GM12878 (cell line): ENCODE measurements around the gene INAFM1. TPM values are rescaled to one million over a fixed set of nuclear protein-coding genes. Genes with fewer than 3 reads are reported as not detected.
A peak's percentile ranks its signal among the peaks of the same experiment; 100 is the strongest.

ENCODE experiments used
- ATAC-seq: fragments of 200-7000 bp; cut with Tn5 transposase; 3 replicates; pipeline ENCODE4 v1.9.1; 2020; ENCODE audit warnings: mild to moderate bottlenecking, moderate library complexity
- BruUV-seq: library from RNA; stranded (reverse); fragments of 400-500 nt; replicated peaks from 2 replicates; lab custom pipeline; 2021; lab: Mats Ljungman, UMichigan
- CTCF ChIA-PET: fragments of 300-600 bp; sonication (Branson Sonifier 250); formaldehyde crosslinking; extraction: SDS; loops from one replicate; lab custom pipeline; 2021; ENCODE audit warnings: inconsistent platforms; lab: Yijun Ruan, JAX
- POLR2A ChIA-PET: fragments of 350-600 bp; formaldehyde crosslinking; extraction: SDS; loops from one replicate; lab custom pipeline; 2021; ENCODE audit warnings: inconsistent platforms; lab: Charles Lee
- RAD21 ChIA-PET: fragments of 300-600 bp; sonication (Branson Sonifier 250); formaldehyde crosslinking; loops from one replicate; lab custom pipeline; 2023; ENCODE audit warnings: antibody characterized with exemption; ENCODE audit not compliant: unreplicated experiment; lab: Charles Lee
- SMC1A ChIA-PET: fragments of 300-600 bp; sonication (Branson Sonifier 250); formaldehyde crosslinking; loops from one replicate; lab custom pipeline; 2023; ENCODE audit not compliant: unreplicated experiment, uncharacterized antibody; lab: Charles Lee
- DNase-seq: peaks from one replicate; pipeline ENCODE4 v3.0.0-alpha.2; 2011; ENCODE audit warnings: low read depth, low spot score
- FAIRE-seq: peaks from 3 replicates; lab custom pipeline; 2011; peaks lifted over from hg19 to GRCh38; lab: Jason Lieb, UNC
- H2AFZ ChIP-seq: 2 replicates; pipeline ENCODE4 v1.6.0; 2011; ENCODE audit warnings: low read depth, low read length, control low read depth; ENCODE audit not compliant: control insufficient read depth
- H3K27ac ChIP-seq: 2 replicates; pipeline ENCODE4 v1.5.1; 2011; ENCODE audit warnings: control low read depth; ENCODE audit not compliant: control insufficient read depth, insufficient read depth
- H3K27me3 ChIP-seq, 2 experiments: replicated peaks in 1 of 2; 2 replicates each; pipeline versions ENCODE4 v1.6.0 to v1.6.1; 2011; ENCODE audit warnings: low read length in 1 of 2; ENCODE audit not compliant: control insufficient read depth in 2 of 2, insufficient read depth in 2 of 2
- H3K36me3 ChIP-seq, 2 experiments: 2 replicates each; pipeline ENCODE4 v1.5.1; 2011; ENCODE audit warnings: low read length in 1 of 2; ENCODE audit not compliant: control insufficient read depth in 2 of 2, insufficient read depth in 2 of 2
- H3K4me1 ChIP-seq: 2 replicates; pipeline ENCODE4 v1.6.1; 2011; ENCODE audit warnings: mild to moderate bottlenecking, low read length, moderate library complexity, mixed read lengths; ENCODE audit not compliant: control insufficient read depth, insufficient read depth
- H3K4me2 ChIP-seq: 2 replicates; pipeline ENCODE4 v1.6.0; 2011; ENCODE audit warnings: control low read depth; ENCODE audit not compliant: control insufficient read depth, insufficient read depth
- H3K4me3 ChIP-seq: fragments of 200-600 bp; sonication (generic); 2 replicates; pipeline ENCODE4 v1.5.1; 2016
- H3K79me2 ChIP-seq: 2 replicates; pipeline ENCODE4 v1.6.0; 2011; ENCODE audit warnings: low read length; ENCODE audit not compliant: control insufficient read depth, insufficient read depth
- H3K9ac ChIP-seq: 2 replicates; pipeline ENCODE4 v1.8.0; 2011; ENCODE audit warnings: low read length, control low read depth, mixed read lengths; ENCODE audit not compliant: control insufficient read depth, insufficient read depth
- H3K9me3 ChIP-seq: replicated peaks from 3 replicates; pipeline ENCODE4 v1.5.1; 2011; ENCODE audit warnings: mild to moderate bottlenecking, low read length; ENCODE audit not compliant: control insufficient read depth, insufficient read depth
- H4K20me1 ChIP-seq: 2 replicates; pipeline ENCODE4 v1.6.0; 2011; ENCODE audit not compliant: control insufficient read depth, insufficient read depth
- BCL11A ChIP-seq: IDR thresholded peaks from 2 replicates; pipeline ENCODE4 v1.6.1; 2011; ENCODE audit warnings: low read depth, low read length
- CEBPB ChIP-seq, 2 experiments: fragments of 150-350 bp in 1 of 2; IDR thresholded peaks; 2 replicates each; pipeline ENCODE4 v1.6.1; 2012 to 2014; ENCODE audit warnings: low read depth in 2 of 2, low read length in 2 of 2, borderline replicate concordance in 1 of 2, inconsistent platforms in 1 of 2
- ETV6 ChIP-seq, 2 experiments: fragments of 450-650 bp in 1 of 2; IDR thresholded peaks in 1 of 2; conservative IDR thresholded peaks in 1 of 2; 2 replicates each; pipeline ENCODE4 v1.6.1; 2014; ENCODE audit warnings: antibody characterized with exemption in 1 of 2, borderline replicate concordance in 1 of 2, low read depth in 1 of 2, mild to moderate bottlenecking in 1 of 2, moderate library complexity in 1 of 2
- LARP7 ChIP-seq: fragments of 450-650 bp; IDR thresholded peaks from 2 replicates; pipeline ENCODE4 v1.6.1; 2017; ENCODE audit warnings: mild to moderate bottlenecking
- PKNOX1 ChIP-seq: fragments of 450-650 bp; IDR thresholded peaks from 2 replicates; pipeline ENCODE4 v1.6.1; 2016; ENCODE audit warnings: mild to moderate bottlenecking
- RAD51 ChIP-seq: fragments of 450-650 bp; IDR thresholded peaks from 2 replicates; pipeline ENCODE4 v1.6.1; 2016; ENCODE audit warnings: moderate library complexity, mild to moderate bottlenecking, inconsistent platforms
- SIX5 ChIP-seq: IDR thresholded peaks from 2 replicates; pipeline ENCODE4 v1.6.1; 2011; ENCODE audit warnings: mild to moderate bottlenecking, low read depth, low read length, moderate library complexity; ENCODE audit not compliant: severe bottlenecking
- ZNF217 ChIP-seq: fragments of 450-650 bp; IDR thresholded peaks from 2 replicates; pipeline ENCODE4 v1.6.1; 2017; ENCODE audit warnings: antibody characterized with exemption, mild to moderate bottlenecking
- WGBS: methylation state at CpG from one replicate; pipeline ENCODE4 v1.1.6; 2016; ENCODE audit warnings: low lambda C conversion rate; ENCODE audit not compliant: insufficient replicate concordance, insufficient coverage; ENCODE audit errors: missing lambda C conversion rate; 5-methylcytosine and 5-hydroxymethylcytosine counted together
- in situ Hi-C: fragments of 300-500 bp; cut with MboI; formaldehyde crosslinking; loops from 9 replicates; pipeline ENCODE4 v1.14.3; 2018; ENCODE audit warnings: mixed read lengths
- intact Hi-C: fragments of 100-400 bp; cut with micrococcal nuclease; formaldehyde crosslinking; loops from one replicate; pipeline ENCODE4 v1.14.2; 2022; ENCODE audit not compliant: unreplicated experiment
- polyA plus RNA-seq, 11 experiments: library from polyadenylated mRNA; depleted of rRNA in 4 of 11; unstranded in 6 of 11; stranded (reverse) in 5 of 11; fragments of >200 nt; fragmentation: Nextera tagmentation in 4 of 11; fragmentation: Illumina TruSeq in 1 of 11; extraction: Ambion mirVana in 4 of 11; extraction: Trizol in 1 of 11; gene quantifications; 1 replicate in 1 of 11; 2 replicates in 10 of 11; pipeline versions ENCODE4 v1.2.1 to v1.2.3, GENCODE V29; 2011 to 2016; ENCODE audit warnings: inconsistent platforms in 2 of 11, missing spikeins in 2 of 11, low read depth in 1 of 11
- total RNA-seq, 4 experiments: library from RNA; depleted of rRNA in 3 of 4; stranded (reverse); fragments of >200 nt in 3 of 4; fragmentation: Illumina TruSeq in 1 of 4; extraction: Trizol in 1 of 4; gene quantifications; 2 replicates each; pipeline versions ENCODE4 v1.2.1 to v1.2.3, GENCODE V29; 2013 to 2021
- TF ChIP-seq, protein P1 (sequence below): fragments of 450-650 bp; IDR thresholded peaks from 2 replicates; pipeline ENCODE4 v1.6.1; 2017; ENCODE audit warnings: mild to moderate bottlenecking, moderate library complexity

The INAFM1 gene
- total and polyA plus RNA-seq, 10 of the 15 experiments (the other 5 are each of a cell fraction or from before 2014, with no cell fraction given), result 0.57 to 6.8 (median 1.1) TPM; not detected in 1

- peaks cover 1 to 4% of the 10 kb centered on the region in 2 experiments for H3K27me3 ChIP-seq
- H3K4me2 ChIP-seq, result peak overlapping the region; percentile 98
- in situ Hi-C loops (no loop called here), intact Hi-C loops (loop anchor here (10.0 kb wide), 1 partner anchor 209 kb away; no protein-coding TSS in a partner anchor)
- ATAC-seq (no peak), FAIRE-seq (no peak), DNase-seq (no peak)
- peaks cover 29% of the 10 kb centered on the region for H3K4me1 ChIP-seq
- H3K9me3 ChIP-seq, result no peaks in the 10 kb centered on the region; the same call in 2 of the 3 replicates
- no peaks in the 10 kb centered on the region for H3K36me3 ChIP-seq
- H3K27ac ChIP-seq, result peak overlapping the region; percentile 65
- ChIA-PET RAD21 (interaction anchor here (1.1 to 4.8 kb wide), 11 partner anchors 11 to 117 kb away, joined by 4 to 255 read pairs (median 23); partner anchors contain the start of genes CCDC9 and SAE1), CTCF (interaction anchor here (0.7 to 6.6 kb wide), 12 partner anchors 10 to 528 kb away, joined by 4 to 473 read pairs (median 27); partner anchors contain the start of genes SAE1 and ZC3H4), POLR2A (interaction anchor here (0.5 to 4.3 kb wide), 5 partner anchors 12 to 213 kb away, joined by 4 to 26 read pairs (median 13); partner anchors contain the start of gene CCDC9), SMC1A (interaction anchor here (1.9 to 6.1 kb wide), 3 partner anchors 32 to 112 kb away, joined by 19 to 211 read pairs (median 38); partner anchors contain the start of gene SAE1)
- no peaks in the 10 kb centered on the region for H4K20me1 ChIP-seq
- H2AFZ ChIP-seq, result peak overlapping the region; percentile 83
- BruUV-seq, result no TSS peak
- H3K9ac ChIP-seq, result peak overlapping the region; percentile 70; the same call in 1 of the 2 replicates
- H3K4me3 ChIP-seq, result peak overlapping the region; percentile 54
- no peak for TF ChIP-seq ZNF217
- TF ChIP-seq, protein P1, sequence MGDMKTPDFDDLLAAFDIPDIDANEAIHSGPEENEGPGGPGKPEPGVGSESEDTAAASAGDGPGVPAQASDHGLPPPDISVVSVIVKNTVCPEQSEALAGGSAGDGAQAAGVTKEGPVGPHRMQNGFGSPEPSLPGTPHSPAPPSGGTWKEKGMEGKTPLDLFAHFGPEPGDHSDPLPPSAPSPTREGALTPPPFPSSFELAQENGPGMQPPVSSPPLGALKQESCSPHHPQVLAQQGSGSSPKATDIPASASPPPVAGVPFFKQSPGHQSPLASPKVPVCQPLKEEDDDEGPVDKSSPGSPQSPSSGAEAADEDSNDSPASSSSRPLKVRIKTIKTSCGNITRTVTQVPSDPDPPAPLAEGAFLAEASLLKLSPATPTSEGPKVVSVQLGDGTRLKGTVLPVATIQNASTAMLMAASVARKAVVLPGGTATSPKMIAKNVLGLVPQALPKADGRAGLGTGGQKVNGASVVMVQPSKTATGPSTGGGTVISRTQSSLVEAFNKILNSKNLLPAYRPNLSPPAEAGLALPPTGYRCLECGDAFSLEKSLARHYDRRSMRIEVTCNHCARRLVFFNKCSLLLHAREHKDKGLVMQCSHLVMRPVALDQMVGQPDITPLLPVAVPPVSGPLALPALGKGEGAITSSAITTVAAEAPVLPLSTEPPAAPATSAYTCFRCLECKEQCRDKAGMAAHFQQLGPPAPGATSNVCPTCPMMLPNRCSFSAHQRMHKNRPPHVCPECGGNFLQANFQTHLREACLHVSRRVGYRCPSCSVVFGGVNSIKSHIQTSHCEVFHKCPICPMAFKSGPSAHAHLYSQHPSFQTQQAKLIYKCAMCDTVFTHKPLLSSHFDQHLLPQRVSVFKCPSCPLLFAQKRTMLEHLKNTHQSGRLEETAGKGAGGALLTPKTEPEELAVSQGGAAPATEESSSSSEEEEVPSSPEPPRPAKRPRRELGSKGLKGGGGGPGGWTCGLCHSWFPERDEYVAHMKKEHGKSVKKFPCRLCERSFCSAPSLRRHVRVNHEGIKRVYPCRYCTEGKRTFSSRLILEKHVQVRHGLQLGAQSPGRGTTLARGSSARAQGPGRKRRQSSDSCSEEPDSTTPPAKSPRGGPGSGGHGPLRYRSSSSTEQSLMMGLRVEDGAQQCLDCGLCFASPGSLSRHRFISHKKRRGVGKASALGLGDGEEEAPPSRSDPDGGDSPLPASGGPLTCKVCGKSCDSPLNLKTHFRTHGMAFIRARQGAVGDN, result no peak
- no peak for TF ChIP-seq RAD51
- no peak for TF ChIP-seq LARP7
- TF ChIP-seq PKNOX1, result 0 out of 2 replicates have a peak, but pooled peaks have one; percentile 4
- no peak for TF ChIP-seq ETV6 (conservative IDR thresholded peaks at IDR 0.05 in 1 of 2, IDR thresholded peaks at IDR 0.05 in 1 of 2; ENCODE audit: borderline replicate concordance in 1 of 2, low read depth in 1 of 2)
- TF ChIP-seq BCL11A, result no peak
- no peak for TF ChIP-seq SIX5
- TF ChIP-seq CEBPB (IDR thresholded peaks at IDR 0.05; ENCODE audit: borderline replicate concordance in 1 of 2, low read depth in 2 of 2, low read length in 2 of 2), result no peak
- WGBS, result 31% methylated on average over 6 of the region's 9 CpGs
- no peaks in the 10 kb centered on the region for H3K79me2 ChIP-seq
These were observed 31.3 kb upstream of the INAFM1 start for GRCh38 chr19:47243364-47243775.
